Measurements from ENCODE around the gene SFMBT2. TPM values are rescaled to one million over a fixed set of nuclear protein-coding genes. Genes with fewer than 3 reads are reported as not detected.

Gene SFMBT2
- total and polyA plus RNA-seq, 2 of the 13 experiments (the other 11 are each of a cell fraction or from before 2014, with no cell fraction given): 0.01 to 0.02 TPM

DNA sequence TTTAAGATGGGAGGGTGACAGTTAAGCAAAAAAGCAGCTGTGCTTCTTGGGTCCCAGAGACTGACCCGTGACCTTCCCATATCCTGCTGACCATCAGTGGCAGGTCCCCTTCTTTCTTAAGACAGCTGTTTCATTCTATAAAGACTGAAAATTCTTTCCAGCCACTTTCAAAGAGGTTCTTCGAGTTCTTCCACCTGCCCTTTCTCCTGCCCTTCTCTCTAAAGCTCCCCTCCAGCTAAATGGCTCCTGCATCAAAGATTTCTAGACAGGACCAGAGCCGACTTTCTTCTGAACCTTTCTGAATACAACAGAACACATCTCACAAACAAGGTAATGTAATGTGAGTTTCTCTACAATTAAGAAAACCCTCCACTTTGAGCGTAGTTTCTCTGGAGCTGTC, 180.8 kb downstream of the SFMBT2 start:
- H4K20me1 ChIP-seq (ENCODE audit: insufficient read depth, low read length): no peaks in the 10 kb centered on the region
- ChIA-PET POLR2A (no interaction called here), CTCF (ENCODE audit: low intra/inter-chr PET ratio, low total read pairs) (no interaction called here)
- no peaks in the 10 kb centered on the region for H3K9me3 ChIP-seq (ENCODE audit: low read length)
- 22% methylated on average over 4 of the region's 4 CpGs for WGBS (ENCODE audit: low lambda C conversion rate)
- ATAC-seq: no peak
- TF ChIP-seq HOXA7 (CRISPR knock-in tag; IDR thresholded peaks at IDR 0.05): no peak
- no peaks in the 10 kb centered on the region for H3K79me2 ChIP-seq (ENCODE audit: insufficient read depth, low read length)
- H3K4me2 ChIP-seq (ENCODE audit: low read depth, low read length): no peak overlapping the region
- no peaks in the 10 kb centered on the region for H3K36me3 ChIP-seq (replicated peaks in 1 of 2; ENCODE audit: control insufficient read depth in 1 of 2, insufficient read depth in 2 of 2, low read length in 2 of 2)
- H3K4me3 ChIP-seq (replicated peaks in 1 of 3; ENCODE audit: insufficient read depth in 1 of 3, low read depth in 2 of 3, low read length in 3 of 3): no peak overlapping the region
- FAIRE-seq: no peak
- DNase-seq (ENCODE audit: low spot score): no peak
- H3K27ac ChIP-seq (ENCODE audit: extremely low read length, insufficient read depth, low read length): no peak overlapping the region
- BruUV-seq (replicated peaks): no TSS peak
- H3K9ac ChIP-seq (ENCODE audit: insufficient read depth, low read depth, low read length): no peak overlapping the region
- intact Hi-C loops (cut with micrococcal nuclease; ENCODE audit: unreplicated experiment): no loop called here
- no peak overlapping the region for H2AFZ ChIP-seq (ENCODE audit: low read length)
- in situ Hi-C loops (cut with HindIII; ENCODE audit: extremely low pct_ligation_motif_present, low pct_unique_long_range_greater_than_20kb): no loop called here
- peaks cover 13% of the 10 kb centered on the region for H3K4me1 ChIP-seq (ENCODE audit: insufficient read depth, low read length)
- H3K27me3 ChIP-seq (ENCODE audit: control insufficient read depth in 1 of 2, insufficient read depth in 2 of 2, low read length in 2 of 2): peaks cover 0 to 4% of the 10 kb centered on the region in 2 experiments; a peak in 1 of 5 replicates

DNA sequence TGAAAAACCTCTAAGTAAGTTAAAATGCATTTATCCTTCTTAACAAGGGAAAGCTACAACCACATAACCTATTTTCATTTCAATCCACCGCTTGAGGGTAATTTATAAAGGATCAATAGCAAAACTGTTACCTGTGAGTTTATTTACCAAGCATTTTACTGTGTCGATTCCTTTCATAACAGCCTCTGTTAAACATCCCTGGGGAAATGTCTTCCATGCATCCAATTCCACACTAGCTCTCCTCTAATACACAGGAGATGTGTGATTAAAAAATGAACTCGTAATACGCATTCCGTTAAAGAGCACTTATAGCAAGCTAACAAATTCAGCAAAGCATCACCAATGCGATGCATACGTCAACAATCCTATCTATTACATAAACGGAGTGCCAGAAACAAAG, 185.7 kb downstream of the SFMBT2 start:
- ATAC-seq: no peak
- FAIRE-seq: no peak
- Histone ChIP-seq H3K4me2 (ENCODE audit: low read depth, low read length) (no peak overlapping the region), H3K79me2 (ENCODE audit: insufficient read depth, low read length) (no peaks in the 10 kb centered on the region), H3K27ac (ENCODE audit: extremely low read length, insufficient read depth, low read length) (no peak overlapping the region), H3K27me3 (ENCODE audit: control insufficient read depth in 1 of 2, insufficient read depth in 2 of 2, low read length in 2 of 2) (no peaks in the 10 kb centered on the region), H3K36me3 (replicated peaks in 1 of 2; ENCODE audit: control insufficient read depth in 1 of 2, insufficient read depth in 2 of 2, low read length in 2 of 2) (no peaks in the 10 kb centered on the region), H3K9ac (ENCODE audit: insufficient read depth, low read depth, low read length) (no peak overlapping the region), H2AFZ (ENCODE audit: low read length) (no peak overlapping the region), H3K4me3 (replicated peaks in 1 of 3; ENCODE audit: insufficient read depth in 1 of 3, low read depth in 2 of 3, low read length in 3 of 3) (no peak overlapping the region), H4K20me1 (ENCODE audit: insufficient read depth, low read length) (no peaks in the 10 kb centered on the region), H3K9me3 (ENCODE audit: low read length) (peaks cover 14% of the 10 kb centered on the region; the same call in 1 of the 2 replicates), H3K4me1 (ENCODE audit: insufficient read depth, low read length) (no peaks in the 10 kb centered on the region)
- no peak for TF ChIP-seq DMAP1 (CRISPR knock-in tag; IDR thresholded peaks at IDR 0.05)
- TF ChIP-seq ZNF878 (CRISPR knock-in tag; IDR thresholded peaks at IDR 0.05): no peak
- TF ChIP-seq, protein P1, sequence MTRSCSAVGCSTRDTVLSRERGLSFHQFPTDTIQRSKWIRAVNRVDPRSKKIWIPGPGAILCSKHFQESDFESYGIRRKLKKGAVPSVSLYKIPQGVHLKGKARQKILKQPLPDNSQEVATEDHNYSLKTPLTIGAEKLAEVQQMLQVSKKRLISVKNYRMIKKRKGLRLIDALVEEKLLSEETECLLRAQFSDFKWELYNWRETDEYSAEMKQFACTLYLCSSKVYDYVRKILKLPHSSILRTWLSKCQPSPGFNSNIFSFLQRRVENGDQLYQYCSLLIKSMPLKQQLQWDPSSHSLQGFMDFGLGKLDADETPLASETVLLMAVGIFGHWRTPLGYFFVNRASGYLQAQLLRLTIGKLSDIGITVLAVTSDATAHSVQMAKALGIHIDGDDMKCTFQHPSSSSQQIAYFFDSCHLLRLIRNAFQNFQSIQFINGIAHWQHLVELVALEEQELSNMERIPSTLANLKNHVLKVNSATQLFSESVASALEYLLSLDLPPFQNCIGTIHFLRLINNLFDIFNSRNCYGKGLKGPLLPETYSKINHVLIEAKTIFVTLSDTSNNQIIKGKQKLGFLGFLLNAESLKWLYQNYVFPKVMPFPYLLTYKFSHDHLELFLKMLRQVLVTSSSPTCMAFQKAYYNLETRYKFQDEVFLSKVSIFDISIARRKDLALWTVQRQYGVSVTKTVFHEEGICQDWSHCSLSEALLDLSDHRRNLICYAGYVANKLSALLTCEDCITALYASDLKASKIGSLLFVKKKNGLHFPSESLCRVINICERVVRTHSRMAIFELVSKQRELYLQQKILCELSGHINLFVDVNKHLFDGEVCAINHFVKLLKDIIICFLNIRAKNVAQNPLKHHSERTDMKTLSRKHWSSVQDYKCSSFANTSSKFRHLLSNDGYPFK (CRISPR knock-in tag; IDR thresholded peaks at IDR 0.05; ENCODE audit: borderline replicate concordance): no peak
- no peak for TF ChIP-seq ETV5 (CRISPR knock-in tag; IDR thresholded peaks at IDR 0.05; ENCODE audit: borderline replicate concordance)
- TF ChIP-seq CENPX (CRISPR knock-in tag; IDR thresholded peaks at IDR 0.05): no peak
- TF ChIP-seq, protein P2, sequence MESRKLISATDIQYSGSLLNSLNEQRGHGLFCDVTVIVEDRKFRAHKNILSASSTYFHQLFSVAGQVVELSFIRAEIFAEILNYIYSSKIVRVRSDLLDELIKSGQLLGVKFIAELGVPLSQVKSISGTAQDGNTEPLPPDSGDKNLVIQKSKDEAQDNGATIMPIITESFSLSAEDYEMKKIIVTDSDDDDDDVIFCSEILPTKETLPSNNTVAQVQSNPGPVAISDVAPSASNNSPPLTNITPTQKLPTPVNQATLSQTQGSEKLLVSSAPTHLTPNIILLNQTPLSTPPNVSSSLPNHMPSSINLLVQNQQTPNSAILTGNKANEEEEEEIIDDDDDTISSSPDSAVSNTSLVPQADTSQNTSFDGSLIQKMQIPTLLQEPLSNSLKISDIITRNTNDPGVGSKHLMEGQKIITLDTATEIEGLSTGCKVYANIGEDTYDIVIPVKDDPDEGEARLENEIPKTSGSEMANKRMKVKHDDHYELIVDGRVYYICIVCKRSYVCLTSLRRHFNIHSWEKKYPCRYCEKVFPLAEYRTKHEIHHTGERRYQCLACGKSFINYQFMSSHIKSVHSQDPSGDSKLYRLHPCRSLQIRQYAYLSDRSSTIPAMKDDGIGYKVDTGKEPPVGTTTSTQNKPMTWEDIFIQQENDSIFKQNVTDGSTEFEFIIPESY (CRISPR knock-in tag; IDR thresholded peaks at IDR 0.05): no peak
- no peak for TF ChIP-seq ZNF558 (CRISPR knock-in tag; IDR thresholded peaks at IDR 0.05; ENCODE audit: borderline replicate concordance)
- TF ChIP-seq NFKB2 (CRISPR knock-in tag; IDR thresholded peaks at IDR 0.05; ENCODE audit: borderline replicate concordance): no peak
- TF ChIP-seq, protein P3, sequence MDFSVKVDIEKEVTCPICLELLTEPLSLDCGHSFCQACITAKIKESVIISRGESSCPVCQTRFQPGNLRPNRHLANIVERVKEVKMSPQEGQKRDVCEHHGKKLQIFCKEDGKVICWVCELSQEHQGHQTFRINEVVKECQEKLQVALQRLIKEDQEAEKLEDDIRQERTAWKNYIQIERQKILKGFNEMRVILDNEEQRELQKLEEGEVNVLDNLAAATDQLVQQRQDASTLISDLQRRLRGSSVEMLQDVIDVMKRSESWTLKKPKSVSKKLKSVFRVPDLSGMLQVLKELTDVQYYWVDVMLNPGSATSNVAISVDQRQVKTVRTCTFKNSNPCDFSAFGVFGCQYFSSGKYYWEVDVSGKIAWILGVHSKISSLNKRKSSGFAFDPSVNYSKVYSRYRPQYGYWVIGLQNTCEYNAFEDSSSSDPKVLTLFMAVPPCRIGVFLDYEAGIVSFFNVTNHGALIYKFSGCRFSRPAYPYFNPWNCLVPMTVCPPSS (IDR thresholded peaks at IDR 0.05): no peak
- TF ChIP-seq ZNF674 (CRISPR knock-in tag; IDR thresholded peaks at IDR 0.05; ENCODE audit: low read depth): no peak
- in situ Hi-C loops (cut with HindIII; ENCODE audit: extremely low pct_ligation_motif_present, low pct_unique_long_range_greater_than_20kb): no loop called here
- intact Hi-C loops (cut with micrococcal nuclease; ENCODE audit: unreplicated experiment): no loop called here
- ChIA-PET POLR2A (no interaction called here), CTCF (ENCODE audit: low intra/inter-chr PET ratio, low total read pairs) (no interaction called here)
- 62% methylated on average over 8 of the region's 8 CpGs for WGBS (ENCODE audit: low lambda C conversion rate)
- DNase-seq (ENCODE audit: low spot score): no peak
- no TSS peak for BruUV-seq (replicated peaks)

Data from HepG2 (cell line).